HG02943 (cell line): ENCODE results near the gene SLAMF1.
"Not testable (repeated sequence)": the region's sequence is repeated elsewhere in the genome, so short reads cannot be mapped to it uniquely, and the experiment has no call there.

Source experiments
- ATAC-seq: cut with Tn5 transposase; IDR thresholded peaks from one replicate; pipeline ENCODE4 v1.9.1; 2021; ENCODE audit warnings: mild to moderate bottlenecking, low read depth, moderate library complexity; ENCODE audit not compliant: unreplicated experiment

Gene SLAMF1

DNA sequence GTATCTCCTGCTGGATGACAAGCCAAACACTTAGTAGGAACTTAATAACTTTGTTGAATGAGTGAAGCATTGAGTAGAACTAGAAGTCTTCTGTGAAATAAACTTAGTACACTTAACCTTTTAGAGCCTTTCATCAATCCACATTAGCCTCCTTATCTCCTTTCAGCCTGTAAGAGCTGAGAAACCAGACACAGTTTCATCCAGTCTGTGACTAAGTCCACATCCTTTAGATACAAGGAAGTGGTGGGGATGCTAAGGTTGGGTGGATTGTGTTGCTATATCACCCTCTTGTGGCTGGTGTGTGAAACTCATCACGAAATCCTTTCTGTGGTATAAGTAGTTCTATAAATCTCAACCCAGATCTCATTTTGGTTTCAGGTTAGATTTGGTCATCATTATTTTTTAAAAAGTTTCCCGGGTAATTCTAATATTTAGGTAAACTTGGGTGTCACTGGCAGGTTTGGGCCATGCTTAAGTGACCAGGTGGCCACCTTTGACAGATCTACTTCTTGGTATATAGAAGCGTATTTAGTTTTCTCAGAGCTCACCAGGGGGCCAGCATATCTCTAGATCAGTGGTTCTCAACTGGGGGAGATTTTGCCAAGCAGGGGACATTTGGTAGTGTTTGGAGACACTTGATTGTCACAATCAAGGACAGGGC lies 39.7 kb downstream of the SLAMF1 start:
- no peak for ATAC-seq

DNA sequence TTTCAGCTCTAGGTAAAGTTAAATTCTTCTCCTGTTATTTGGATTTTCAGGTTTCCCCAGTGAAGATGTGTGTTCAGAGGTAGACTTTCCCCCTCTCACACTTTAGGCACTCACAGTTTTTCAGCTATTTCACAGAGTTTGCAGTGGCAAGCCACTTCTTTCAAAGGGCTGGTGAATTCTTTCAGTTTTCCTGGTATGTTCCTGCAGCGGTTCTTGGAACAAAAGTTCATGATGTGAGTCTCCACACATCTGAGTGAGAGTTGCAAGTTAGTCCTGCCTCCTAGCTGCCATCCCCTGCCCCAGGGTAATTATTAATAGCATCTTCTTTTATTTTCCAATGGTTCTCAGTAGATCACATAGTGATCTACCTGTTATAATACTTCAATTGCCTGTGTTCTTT lies 40.2 kb downstream of the SLAMF1 start:
- ATAC-seq, result no peak

DNA sequence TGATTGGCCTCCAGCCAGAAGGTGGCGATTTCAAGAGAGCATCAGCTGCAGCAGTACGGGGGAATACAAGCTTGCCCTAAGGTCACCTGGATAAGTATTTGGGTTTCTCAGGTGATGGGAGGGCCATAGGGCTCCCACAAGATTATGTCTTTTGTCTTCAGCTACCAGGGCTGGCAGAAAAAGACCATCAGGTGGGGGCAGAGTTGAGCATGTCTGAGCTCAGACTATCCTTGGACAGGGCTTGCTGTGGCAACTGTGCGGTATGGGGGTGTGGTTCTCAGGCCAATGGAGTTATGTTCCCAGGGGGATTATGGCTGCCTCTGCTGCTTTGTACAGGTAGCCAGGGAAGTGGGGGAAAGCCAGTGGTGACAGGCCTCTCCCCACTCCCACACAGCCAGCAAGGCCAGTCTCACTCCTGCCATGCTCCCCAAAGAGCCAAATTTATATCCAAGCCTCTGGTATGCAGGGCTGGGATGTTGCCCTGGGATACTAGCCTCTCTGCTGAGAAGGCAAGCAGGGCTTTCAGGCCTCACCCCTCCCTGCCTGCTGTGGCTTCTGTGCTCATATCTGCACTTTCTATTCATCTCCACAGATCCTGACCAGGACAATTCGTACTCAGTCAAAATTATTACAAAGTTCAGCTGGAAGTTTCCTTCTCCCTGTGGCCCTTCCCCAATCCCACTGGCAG lies 40.9 kb downstream of the SLAMF1 start:
- ATAC-seq, result no peak

DNA sequence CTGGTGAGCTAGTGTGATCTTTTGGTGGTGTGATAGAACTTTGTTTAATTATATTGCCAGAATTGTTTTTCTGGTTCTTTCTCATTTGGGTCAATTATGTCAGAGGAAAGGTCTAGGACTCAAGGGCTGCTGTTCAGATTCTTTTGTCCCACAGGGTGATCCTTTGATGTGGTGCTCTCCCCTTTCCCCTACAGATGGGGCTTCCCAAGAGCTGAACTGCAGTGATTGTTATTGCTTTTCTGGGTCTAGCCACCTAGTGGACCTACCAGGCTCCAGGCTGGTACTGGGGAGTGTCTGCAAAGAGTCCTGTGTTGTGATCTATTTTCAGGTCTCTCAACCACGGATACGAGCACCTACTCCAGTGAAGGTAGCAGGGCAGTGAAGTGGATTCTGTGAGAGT lies 41.6 kb downstream of the SLAMF1 start:
- no peak for ATAC-seq

DNA sequence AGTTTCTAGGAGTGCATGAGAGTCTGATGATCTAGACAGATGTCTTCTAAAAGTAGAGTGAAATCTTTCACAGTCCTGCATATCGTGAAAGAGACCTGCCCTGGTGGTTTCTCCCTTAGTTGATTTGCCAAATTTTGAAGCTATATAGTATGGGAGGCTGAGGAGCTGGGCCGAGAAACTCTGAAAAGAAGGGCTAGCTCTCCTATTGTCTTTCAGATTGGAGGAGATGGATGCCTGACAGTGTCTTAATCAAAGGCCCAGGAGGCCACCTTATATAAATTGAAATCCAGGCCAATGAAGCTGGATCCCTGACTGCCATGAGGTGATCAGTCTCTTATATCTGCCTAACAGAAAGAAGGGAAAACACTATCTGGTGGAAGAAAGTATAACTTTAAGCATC lies 49.1 kb downstream of the SLAMF1 start:
- no peak for ATAC-seq

DNA sequence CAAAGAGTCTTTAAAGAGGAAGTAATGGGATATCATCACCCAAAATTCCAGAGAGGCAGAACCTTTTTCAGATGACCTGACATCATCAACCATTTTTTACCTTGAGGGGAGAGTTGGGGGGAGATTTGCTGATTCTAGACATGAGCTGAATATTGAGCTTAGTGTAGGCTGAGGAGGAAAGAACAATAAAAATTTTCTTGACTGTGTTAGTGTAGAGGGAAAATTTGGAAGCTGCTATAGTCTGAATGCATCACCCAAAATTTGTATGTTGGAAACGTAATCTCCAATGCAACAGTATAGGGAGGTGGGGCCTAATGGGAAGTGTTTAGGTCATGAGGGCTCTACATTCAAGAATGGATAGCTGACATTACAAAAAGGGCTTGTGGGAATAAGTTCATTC lies 49.8 kb downstream of the SLAMF1 start:
- no peak for ATAC-seq

DNA sequence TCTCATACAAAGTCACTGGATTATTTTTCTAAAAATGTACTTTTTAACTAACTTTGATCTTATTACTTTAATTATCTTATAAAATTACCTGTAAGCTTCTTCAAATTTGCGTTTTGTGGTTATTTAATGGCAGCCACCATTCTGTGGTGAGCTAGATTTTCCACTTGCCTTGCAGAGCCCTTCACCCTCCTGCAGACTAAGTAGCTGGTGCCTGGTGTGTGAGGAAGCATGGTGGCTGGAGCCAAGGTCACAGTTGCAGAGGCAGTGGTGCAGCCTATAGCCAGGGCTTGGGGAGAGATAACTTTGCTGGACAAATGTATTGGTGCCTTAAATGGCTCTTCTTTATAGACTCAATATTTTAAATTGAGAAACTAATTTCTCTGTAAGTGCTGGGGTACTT lies 56.4 kb downstream of the SLAMF1 start:
- no peak for ATAC-seq

DNA sequence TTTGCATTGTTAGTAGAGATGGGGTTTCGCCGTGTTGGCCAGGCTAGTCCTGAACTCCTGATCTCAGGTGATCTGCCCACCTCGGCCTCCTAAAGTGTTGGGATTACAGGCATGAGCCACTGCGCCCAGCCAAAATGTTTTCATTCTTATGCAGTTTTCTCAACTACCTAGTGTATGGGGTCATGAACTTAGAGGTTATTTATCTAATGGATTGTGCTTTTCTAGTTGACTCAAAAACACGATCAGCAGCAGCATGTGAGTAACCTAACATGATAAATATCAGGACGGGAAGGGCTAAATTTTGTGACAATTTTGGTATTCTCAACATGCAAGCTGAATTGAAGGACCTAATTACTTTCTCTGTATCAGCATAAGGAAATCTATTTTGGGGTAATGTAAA lies 58.4 kb downstream of the SLAMF1 start:
- no peak for ATAC-seq

DNA sequence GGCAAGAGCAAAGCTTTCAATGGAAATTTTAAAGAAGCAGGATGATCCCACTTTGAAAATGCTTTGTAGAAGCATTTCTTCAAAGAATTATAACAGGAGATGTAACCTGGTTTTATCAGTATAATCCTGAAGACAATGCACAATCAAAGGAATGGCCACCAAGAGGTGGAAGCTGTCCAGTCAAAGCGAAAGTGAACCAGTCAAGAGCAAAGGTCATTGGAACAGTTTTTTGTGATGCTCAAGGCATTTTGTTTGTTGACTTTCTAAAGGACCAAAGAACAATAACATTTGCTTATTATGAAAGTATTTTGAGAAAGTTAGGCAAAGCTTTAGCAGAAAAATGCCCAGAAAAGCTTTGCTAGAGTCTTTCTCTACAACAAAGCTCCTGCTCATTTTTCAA lies 62.1 kb downstream of the SLAMF1 start:
- no peak for ATAC-seq

DNA sequence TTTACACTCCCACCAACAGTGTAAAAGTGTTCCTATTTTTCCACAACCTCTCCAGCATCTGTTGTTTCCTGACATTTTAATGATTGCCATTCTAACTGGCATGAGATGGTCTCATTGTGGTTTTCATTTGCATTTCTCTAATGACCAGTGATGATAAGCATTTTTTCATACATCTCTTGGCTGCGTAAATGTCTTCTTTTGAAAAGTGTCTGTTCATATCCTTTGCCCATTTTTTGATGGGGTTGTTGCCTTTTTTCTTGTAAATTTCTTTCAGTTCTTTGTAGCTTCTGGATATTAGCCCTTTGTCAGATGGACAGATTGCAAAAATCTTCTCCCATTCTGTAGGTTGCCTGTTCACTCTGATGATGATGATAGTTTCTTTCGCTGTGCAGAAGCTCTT lies 63.9 kb downstream of the SLAMF1 start:
- not testable (repeated sequence) for ATAC-seq

DNA sequence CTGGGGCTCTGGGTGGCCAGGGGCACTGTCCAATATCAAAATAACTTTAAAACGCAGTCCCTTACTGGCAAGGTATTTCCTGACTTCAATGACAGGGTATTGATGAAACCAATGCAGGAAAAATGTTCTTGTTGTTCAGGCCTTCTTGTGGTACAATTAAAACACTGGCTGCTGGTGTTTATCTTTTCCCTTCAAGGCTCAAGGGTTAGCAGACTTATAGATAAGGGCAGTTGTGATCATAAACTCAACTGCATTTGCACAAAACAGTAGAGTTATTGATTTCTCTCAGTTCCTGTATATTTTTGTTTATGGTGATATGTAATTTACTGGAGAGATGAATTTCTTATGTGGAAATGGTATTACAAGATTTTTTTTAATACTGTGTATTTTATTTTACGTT lies 64.9 kb downstream of the SLAMF1 start:
- no peak for ATAC-seq

DNA sequence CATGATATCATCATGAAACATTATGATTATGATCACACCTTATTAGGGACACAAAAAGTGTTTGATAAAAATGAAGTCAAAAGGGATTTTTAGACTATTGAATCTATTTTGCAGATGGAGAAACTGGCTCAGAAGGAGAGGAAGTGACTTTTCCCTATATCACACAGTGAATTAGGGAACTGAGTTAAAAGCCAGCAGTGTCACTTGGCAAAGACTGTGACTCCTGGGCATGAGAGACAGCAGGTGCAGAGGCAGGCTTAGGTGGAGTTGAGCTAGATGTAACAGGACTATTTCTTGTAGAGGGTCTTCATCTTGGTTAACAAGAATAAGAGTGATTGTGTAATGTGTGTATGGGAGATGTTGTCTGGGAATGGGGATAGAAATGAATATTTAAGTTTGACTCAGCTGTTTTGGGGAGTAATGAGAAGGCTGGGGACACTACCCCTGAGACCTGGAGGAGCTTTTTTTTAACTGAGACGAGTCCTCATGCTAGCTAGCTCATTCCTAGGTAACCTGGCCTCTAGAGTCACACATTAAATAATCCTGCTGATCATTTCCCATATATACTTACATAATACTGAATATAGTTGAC lies 66.5 kb downstream of the SLAMF1 start:
- ATAC-seq, result no peak

DNA sequence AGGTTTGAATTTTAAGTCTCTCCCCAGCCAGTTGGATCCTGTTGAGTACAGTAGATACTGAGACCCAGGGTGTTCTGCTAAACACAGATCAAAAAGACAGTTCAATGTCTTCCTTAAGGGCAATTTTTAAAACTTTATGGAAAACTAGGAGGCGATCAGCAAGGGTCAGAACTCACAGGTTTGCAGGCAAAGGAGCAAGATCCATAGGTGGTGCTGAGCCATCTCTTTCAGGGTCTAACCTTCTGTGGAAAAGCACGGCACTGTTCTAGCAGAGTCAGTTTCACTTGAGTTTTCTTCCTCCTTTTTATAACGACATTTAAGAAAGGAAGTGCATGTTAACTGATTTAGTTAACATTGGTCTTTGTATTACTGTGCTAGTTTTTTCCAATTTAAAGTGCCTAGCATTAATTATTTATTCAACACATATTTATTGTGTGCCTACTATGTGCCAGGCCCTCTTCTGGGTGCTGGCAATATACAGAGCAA lies 67.6 kb downstream of the SLAMF1 start, which contains the start of gene CD84:
TSS of gene CD84 (minus strand) at position 281 of the 486 bp plus-strand sequence. CDS start at position 222, 59 bp downstream.
- no peak for ATAC-seq

DNA sequence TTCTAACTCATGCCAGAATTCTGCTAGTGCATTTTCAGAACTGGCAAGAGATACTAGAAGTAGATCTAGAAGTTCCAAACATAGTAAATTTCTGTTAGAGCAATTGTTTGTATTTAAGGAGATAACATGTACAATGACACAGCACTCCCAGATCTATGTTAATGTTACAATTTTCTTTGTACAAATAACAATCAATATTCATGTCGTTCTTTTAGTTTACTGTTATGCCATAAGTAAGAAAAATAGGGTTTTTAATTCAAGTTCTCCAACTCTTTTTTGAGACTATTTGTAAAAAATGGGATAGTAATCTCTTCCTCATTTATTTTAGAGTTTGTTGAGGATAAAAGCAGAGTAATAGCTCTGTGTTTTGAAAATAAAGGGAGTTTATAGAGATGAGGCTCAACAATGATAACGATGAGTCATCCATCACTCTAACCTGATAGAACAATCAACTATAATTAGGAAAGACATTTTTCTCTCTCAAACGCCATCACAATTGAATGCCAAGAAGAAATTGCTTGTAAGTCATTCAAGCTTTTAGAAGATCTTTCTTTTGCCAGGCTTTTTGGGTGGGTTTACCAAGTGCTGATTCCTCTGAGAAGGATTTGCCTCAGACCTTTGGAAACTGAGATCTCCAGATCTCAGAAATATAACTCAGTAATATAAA lies 68.2 kb downstream of the SLAMF1 start:
- ATAC-seq, result no peak

DNA sequence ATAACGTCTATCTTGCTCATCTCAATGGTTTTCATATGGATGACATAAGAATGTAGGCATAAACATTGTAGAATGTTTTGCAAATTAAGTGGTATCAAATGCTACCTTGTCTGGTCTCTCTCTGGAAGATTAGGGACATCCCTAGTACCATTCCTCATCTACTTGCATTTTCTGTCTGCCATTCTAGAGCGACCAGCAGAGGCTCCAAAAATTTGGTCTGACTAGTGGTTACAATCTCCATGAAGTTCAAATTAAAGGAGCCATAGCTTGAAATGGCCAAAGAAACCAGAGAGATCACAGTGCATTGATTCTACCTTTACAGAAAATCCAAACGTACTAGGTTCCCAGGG lies 68.7 kb downstream of the SLAMF1 start:
- ATAC-seq, result no peak

DNA sequence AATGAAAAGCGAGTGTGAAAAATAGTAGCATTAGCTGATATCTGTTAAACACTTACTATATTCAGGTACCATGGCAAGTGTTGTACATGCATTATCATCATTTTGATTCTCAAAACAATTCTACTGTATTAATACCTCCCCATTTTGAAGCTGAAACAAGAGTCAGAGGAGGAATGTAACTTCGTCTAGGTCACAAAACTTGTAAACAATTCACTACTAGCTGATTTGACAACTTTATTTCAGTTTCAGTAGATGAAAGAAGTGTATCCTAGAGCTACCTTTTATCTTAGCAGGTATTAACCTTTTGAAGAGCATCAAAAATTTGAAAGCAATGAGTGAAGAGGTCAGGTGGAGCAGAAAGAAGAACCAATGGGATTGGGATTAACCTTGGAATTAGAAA lies 69.2 kb downstream of the SLAMF1 start:
- no peak for ATAC-seq

DNA sequence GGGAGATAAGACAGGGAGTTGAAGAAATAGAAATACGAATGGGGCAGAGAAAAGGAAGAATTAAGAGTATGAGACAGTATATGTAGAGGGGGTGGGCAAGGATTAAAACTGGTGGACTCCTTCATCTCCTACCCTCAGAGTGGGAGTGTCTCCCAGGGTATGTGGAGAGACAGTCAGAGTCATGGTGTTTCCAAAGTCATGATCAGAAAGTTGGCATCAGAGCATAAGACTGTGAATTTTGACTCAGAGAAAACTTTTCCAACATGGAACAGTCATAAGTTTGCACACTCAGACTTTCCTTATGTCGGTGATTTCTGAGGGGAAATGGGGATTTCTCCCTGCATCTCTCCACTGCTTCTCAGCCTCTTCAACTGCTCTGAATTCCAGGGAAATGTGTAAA lies 70.0 kb downstream of the SLAMF1 start:
- no peak for ATAC-seq

DNA sequence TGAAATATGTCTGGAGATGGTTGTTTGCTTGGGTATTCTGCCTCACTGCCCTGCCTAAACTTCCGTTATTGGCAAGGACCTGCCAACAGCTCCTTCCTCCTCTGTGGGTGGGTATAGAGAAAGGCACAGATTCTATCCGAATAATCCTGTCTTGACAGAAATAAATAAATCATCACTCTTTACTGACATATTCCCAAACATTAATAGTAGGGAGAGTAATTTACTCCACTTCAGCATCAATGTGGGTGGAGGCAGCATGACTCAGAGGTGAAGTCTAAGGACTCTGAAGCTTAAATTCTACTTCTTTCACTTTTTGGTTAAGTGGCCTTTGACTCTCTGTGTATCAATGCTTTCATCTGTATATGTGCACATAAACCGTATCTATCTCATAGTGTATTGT lies 70.5 kb downstream of the SLAMF1 start:
- ATAC-seq, result no peak

DNA sequence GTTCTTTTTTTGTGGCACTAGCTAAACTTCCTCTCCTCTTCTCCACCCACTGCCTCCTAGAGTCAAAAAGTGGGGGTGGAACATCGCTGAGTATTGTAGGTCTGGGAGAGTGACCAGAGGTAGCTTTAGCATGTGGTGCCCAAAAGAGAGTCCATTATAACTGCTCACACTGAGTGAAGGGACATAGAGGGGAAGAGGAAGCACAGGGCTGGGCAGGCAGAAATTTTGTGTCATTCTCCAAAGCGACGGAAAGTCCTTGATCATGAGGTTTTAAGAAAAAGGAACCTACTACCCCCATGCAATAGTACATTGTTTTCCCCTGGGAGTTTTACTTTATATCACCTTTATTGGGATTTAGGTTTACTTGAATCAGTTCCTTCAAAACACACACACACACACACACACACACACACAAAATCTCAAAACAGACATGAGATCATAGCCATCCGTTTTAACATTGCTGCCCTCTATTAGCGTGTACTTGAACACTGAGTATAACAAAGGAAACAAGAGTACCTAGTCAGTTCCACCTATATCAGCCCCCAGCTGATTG lies 71.7 kb downstream of the SLAMF1 start:
- no peak for ATAC-seq

DNA sequence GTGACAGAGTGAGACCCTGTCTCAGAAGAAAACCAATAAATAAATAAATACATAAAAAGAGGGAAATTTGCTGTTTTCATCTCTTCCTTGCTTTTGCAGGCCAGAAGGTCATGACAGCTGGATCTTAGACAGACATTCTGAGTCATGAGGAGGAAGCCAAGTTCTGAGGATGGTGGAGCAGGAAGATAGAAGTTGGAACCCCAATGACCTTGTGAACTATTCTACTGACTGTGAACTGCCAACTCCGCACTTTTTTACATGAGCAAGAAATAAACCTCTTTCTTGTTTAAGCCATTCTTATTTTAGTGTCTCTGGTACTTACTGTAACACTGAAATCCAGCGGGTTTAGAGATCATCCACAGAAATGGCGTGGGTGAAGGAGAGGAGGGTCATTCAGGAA lies 76.0 kb downstream of the SLAMF1 start:
- no peak for ATAC-seq

DNA sequence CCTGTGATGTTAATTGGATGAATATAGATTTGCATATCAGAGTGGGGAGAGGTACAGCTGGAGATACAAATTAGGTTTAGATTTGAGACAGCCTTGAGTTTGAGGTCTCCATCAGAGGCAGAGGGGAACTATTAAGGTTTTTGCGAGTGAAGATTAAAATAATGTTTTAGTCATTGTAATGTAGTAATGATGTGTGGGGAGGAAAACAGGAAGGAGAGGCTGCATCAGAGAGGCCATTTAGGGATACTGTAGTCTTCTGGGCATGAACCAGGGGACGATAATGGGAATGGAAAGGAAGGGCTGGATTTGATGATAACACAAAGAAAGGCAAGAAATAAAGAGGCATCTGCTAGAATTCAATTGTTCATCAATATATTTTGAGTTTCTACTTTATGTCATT lies 77.0 kb downstream of the SLAMF1 start:
- no peak for ATAC-seq
